C4-2B (cell line): ENCODE measurements around the gene CALR3.

Experiments used
- H3K27ac ChIP-seq: fragments of 450-650 bp; 2 replicates; pipeline ENCODE4 v1.5.1; 2017
- CTCF ChIP-seq: fragments of 450-650 bp; conservative IDR thresholded peaks from 2 replicates; pipeline ENCODE4 v1.5.1; 2017; ENCODE audit warnings: mild to moderate bottlenecking
- ZFX ChIP-seq: fragments of 450-650 bp; IDR thresholded peaks from 2 replicates; pipeline ENCODE4 v1.6.1; 2017

CALR3 gene

GRCh38 chr19:16540948-16541347, 45.0 kb upstream of the CALR3 start:
- no peak for TF ChIP-seq CTCF
- TF ChIP-seq ZFX = no peak
- peak overlapping the region; percentile 94 for H3K27ac ChIP-seq

GRCh38 chr19:16537111-16537510, 41.1 kb upstream of the CALR3 start:
- H3K27ac ChIP-seq = no peak overlapping the region
- no peak for TF ChIP-seq ZFX
- no peak for TF ChIP-seq CTCF

GRCh38 chr19:16536130-16536529, 40.2 kb upstream of the CALR3 start:
- TF ChIP-seq CTCF = no peak
- TF ChIP-seq ZFX = no peak
- H3K27ac ChIP-seq = no peak overlapping the region

- H3K27ac ChIP-seq = no peak overlapping the region
- TF ChIP-seq ZFX (no peak), CTCF (no peak)
These were observed 39.4 kb upstream of the CALR3 start for GRCh38 chr19:16535381-16535780.

GRCh38 chr19:16532440-16533234, 36.7 kb upstream of the CALR3 start:
- H3K27ac ChIP-seq = no peak overlapping the region
- no peak for TF ChIP-seq ZFX
- TF ChIP-seq CTCF = no peak

- H3K27ac ChIP-seq = no peak overlapping the region
- TF ChIP-seq CTCF (no peak), ZFX (no peak)
These were observed 35.4 kb upstream of the CALR3 start for GRCh38 chr19:16531380-16531669.

- TF ChIP-seq ZFX (no peak), CTCF (no peak)
- H3K27ac ChIP-seq = no peak overlapping the region
These were observed 34.8 kb upstream of the CALR3 start for GRCh38 chr19:16530540-16531379.
